GM12892 (cell line): ENCODE measurements around the gene SLC27A5.
A peak's percentile ranks its signal among the peaks of the same experiment; 100 is the strongest.
"Not testable (repeated sequence)": the region's sequence is repeated elsewhere in the genome, so short reads cannot be mapped to it uniquely, and the experiment has no call there.

Experiments
- DNase-seq: peaks from one replicate; pipeline ENCODE4 v3.0.0; 2011; ENCODE audit not compliant: insufficient read length
- FAIRE-seq: peaks from 2 replicates; lab custom pipeline; 2011; peaks lifted over from hg19 to GRCh38; lab: Jason Lieb, UNC
- POLR2A ChIP-seq: IDR thresholded peaks from 2 replicates; pipeline ENCODE4 v1.6.1; 2011; ENCODE audit warnings: low read depth, low read length, control low read depth
- POLR2AphosphoS5 ChIP-seq: IDR thresholded peaks from 2 replicates; pipeline ENCODE4 v1.6.1; 2011; ENCODE audit warnings: low read depth, low read length, control low read depth
- TAF1 ChIP-seq: IDR thresholded peaks from 2 replicates; pipeline ENCODE4 v1.6.1; 2011; ENCODE audit warnings: low read depth, mild to moderate bottlenecking, control low read depth, low read length, borderline replicate concordance

Gene SLC27A5

GRCh38 chr19:58548859-58549663 is 37.3 kb upstream of the SLC27A5 start:
- no peak for FAIRE-seq
- DNase-seq = no peak
- TF ChIP-seq POLR2A (no peak), POLR2AphosphoS5 (0 out of 2 replicates have a peak, but pooled peaks have one; percentile 32), TAF1 (no peak)

GRCh38 chr19:58547323-58548312 is 35.8 kb upstream of the SLC27A5 start:
- TF ChIP-seq POLR2A (no peak), POLR2AphosphoS5 (no peak; the same call in 1 of the 2 replicates), TAF1 (no peak)
- DNase-seq (no peak), FAIRE-seq (no peak)

GRCh38 chr19:58546019-58546530 is 34.3 kb upstream of the SLC27A5 start:
- DNase-seq (no peak), FAIRE-seq (no peak)
- no peak for TF ChIP-seq POLR2A
- no peak for TF ChIP-seq POLR2AphosphoS5
- no peak for TF ChIP-seq TAF1

- FAIRE-seq = no peak
- TF ChIP-seq POLR2AphosphoS5 (peak; percentile 45; the same call in 1 of the 2 replicates), POLR2A (no peak)
- DNase-seq = no peak
These were observed 33.7 kb upstream of the SLC27A5 start for GRCh38 chr19:58545286-58546018.

- peak; percentile 27 for FAIRE-seq
- no peak; the same call in 1 of the 2 replicates for TF ChIP-seq POLR2A
- TF ChIP-seq TAF1 = no peak
- TF ChIP-seq POLR2AphosphoS5 = no peak
- DNase-seq = peak; percentile 97
These were observed 32.9 kb upstream of the SLC27A5 start for GRCh38 chr19:58544591-58545285.

- DNase-seq (peak; percentile 100), FAIRE-seq (peak; percentile 97)
- peak; percentile 97 for TF ChIP-seq POLR2AphosphoS5
- TF ChIP-seq TAF1 = peak; percentile 87; the same call in 1 of the 2 replicates
- peak; percentile 98 for TF ChIP-seq POLR2A
These were observed 32.2 kb upstream of the SLC27A5 start, which contains the start of gene TRIM28 for GRCh38 chr19:58543826-58544590. TSS of gene TRIM28 (plus strand) at chr19:58544064. CDS start at chr19:58544758, 694 bp downstream.

- FAIRE-seq, DNase-seq: not testable (repeated sequence)
These were observed 31.0 kb upstream of the SLC27A5 start for GRCh38 chr19:58542641-58543372.

GRCh38 chr19:58539169-58539559 is 27.4 kb upstream of the SLC27A5 start:
- not testable (repeated sequence) for FAIRE-seq, DNase-seq

GRCh38 chr19:58538257-58539168 is 26.7 kb upstream of the SLC27A5 start:
- TF ChIP-seq TAF1 = no peak
- TF ChIP-seq POLR2AphosphoS5 = no peak
- peak; percentile 38; the same call in 1 of the 2 replicates for TF ChIP-seq POLR2A
- DNase-seq = no peak
- FAIRE-seq = no peak
